GM19328 (cell line): ENCODE measurements around the gene BBS1.
A peak's percentile ranks its signal among the peaks of the same experiment; 100 is the strongest.
"Not testable (repeated sequence)": the region's sequence is repeated elsewhere in the genome, so short reads cannot be mapped to it uniquely, and the experiment has no call there.

Source experiments
- ATAC-seq: cut with Tn5 transposase; IDR thresholded peaks from one replicate; pipeline ENCODE4 v1.9.1; 2021; ENCODE audit warnings: mild to moderate bottlenecking, moderate library complexity; ENCODE audit not compliant: unreplicated experiment

Gene BBS1

DNA sequence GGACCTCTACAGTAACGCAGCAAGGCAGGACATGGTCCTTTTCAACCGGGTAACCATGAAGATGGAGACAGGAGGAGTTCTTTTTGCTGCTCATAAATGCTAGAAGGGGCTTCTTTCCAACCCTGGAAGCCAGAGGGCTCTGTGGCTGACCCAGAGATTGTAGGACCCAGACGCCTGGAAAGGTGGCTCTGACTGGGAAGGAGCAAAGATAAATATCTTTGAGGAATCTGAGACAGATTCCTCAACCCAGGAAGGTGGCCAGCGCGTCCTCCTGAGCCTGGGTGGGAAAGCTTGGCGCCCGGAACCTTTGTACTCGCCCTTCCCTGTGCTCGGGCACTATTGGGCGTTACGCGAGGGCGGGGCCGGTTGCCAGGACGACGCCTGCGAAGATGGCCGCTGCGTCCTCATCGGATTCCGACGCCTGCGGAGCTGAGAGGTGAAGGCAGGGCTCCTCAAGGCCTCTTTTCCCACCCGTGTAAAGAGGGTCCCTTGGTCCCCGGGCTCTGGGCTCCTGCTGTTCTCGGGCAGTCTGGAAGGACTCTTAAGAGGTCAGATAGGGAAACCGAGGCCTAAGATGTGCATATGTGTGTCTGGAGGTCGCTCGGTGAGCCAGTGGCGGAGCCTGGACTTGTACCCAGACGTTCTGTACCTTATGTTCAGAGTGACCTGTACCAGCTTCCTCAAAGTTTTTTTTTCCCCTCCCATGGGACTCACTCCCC, at the start of gene BBS1:
TSS of gene BBS1 (plus strand) at position 365 of the 719 bp plus-strand sequence. CDS start at position 390, 25 bp downstream.
- ATAC-seq: peak; percentile 73

DNA sequence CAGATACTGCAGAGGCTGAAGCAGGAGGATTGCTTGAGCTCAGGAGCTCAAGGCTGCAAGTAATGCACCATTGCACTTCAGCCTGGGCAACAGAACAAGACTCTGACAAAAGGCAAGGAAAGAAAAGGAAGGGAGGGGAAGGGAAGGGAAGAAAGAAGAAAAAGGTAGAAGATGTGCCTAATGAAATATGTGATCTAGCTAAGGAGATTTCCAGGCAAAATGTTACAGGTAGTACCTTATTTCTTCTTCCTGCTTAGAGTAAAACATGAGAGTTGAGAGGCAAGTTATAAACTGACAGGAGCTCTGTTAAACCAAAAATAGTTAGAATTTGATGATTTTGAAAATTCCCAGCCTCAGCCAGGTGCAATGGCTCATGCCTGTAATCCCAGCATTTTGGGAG, 48.4 kb upstream of the BBS1 start:
- no peak for ATAC-seq

DNA sequence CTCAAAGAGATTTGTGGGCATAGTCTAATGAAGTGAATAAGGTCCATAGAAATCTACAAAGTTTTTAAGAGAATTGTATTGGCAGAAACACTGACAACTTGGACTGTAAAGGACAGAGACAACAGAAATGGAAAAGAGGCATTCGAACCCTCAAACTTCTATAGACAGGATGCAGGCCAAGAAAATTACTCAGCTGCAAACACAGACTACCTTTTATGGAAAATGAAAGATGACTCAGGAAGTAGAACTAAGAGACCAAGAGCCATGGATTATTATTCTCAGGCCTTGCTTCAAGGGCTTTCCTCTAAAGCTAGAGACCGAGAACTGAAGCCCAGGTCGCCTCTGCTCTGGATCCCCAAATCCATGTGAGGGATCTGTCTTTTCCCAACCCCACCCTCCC, 47.5 kb upstream of the BBS1 start:
- no peak for ATAC-seq

DNA sequence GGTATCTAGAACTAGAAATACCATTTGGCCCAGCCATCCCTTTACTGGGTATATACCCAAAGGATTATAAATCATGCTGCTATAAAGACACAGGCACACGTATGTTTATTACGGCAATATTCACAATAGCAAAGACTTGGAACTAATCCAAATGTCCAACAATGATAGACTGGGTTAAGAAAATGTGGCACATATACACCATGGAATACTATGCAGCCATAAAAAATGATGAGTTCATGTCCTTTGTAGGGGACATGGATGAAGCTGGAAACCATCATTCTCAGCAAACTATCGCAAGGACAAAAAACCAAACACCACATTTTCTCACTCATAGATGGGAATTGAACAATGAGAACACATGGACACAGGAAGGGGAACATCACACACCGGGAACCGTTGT, 46.3 kb upstream of the BBS1 start:
- not testable (repeated sequence) for ATAC-seq

DNA sequence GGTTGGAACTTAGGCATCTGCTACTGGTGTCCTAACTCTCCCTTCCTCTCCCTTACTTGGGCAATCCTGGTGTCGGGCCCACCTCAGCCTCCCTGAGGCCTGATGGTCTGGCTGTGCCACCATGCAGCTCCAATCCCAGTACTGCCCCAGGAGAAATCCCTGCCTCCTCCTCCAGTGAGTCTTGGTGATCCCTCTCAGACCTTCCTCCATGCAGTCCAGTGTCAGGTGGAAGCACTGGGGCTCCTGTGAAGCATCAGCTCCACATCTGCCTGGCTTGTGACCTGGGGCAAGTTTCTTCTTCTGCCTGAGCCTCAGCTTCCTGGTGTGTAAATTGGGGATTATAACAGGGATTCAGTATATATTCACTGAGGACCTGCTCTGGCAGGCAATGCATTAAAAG, 45.5 kb upstream of the BBS1 start:
- ATAC-seq: no peak

DNA sequence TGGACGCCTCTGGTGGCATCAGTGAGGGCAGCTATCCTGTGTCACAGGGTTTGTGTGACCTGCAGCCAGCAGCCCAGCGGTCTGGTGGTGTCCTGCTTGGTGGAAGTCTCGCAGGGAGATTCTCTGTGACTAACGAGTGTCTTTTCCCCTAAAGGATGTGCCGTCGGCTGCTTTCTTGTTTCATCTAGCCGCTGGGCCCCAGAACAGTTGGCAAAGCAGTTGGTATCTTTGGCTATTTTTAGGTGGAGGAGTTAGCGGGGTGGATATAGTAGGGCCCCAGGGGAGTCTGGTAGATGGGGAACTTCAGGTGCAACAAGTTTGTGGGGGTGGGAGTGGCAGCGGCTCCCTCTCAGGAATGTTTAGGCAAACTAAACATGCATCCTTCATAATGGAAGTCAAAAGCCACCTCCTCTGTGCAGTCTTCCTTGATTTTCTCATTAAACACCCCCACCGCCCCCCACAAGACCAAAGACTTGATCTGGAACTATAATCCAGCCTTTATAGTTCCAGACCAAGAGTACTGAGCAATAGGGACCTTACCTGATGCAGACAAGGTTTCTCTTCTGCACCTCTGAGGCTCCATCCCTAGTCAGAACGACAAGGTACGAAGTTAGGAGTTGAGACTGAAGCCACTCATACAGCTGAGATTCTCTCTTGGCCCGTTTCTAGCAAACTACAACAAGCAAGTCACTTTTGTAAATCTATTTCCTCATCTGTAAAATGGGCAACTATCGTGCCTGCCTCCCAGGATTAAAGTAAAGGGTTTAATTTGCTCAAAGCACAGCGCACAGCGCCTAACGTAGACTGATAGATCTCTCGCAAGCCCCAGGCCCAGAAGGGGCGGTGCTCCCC, 44.8 kb upstream of the BBS1 start:
- ATAC-seq: no peak

DNA sequence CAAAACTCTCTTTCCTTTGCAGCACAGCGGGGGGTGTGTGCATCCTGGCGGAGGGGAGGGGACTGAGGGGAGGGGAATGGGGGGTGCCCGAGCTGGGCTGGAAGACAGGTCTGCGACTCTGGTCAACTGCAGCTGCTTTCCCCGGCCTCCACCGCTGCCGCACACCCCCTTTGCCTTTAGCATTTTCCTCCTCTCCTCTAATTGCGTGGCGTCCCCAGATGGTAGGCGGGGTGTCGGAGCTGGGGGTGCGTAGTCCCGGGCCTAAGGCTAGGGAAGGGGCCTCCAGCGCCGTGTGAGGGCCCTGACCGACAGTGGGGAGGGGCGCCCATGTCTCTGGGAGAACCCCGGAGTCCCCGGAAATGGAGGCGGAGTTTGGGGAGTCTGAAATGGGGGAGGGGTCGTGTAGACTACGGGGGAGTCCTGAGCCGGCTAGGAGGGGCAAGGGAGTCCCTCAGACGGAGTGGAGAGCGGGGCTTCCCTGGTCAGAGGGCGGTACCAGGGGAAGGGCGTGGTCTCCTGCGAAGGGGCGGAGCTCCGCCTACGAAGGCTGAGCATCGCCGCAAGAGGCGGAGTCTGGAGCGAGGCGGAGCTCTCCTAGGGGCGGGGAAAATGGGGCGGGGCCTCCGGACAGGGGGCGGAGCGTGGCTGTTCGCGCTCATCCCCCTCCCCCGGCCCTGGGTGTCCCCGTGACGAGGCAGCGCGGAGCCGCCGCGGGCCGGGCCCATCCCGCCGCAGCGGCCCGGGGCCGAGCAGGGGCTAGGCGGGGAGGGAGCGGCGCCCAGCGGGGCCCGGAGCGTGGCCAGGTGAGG, 44.0 kb upstream of the BBS1 start, which contains the start of gene PELI3:
TSS of gene PELI3 (plus strand) at position 681 of the 809 bp plus-strand sequence. CDS start 1,224 bp downstream, outside the sequence.
- ATAC-seq: peak; percentile 66

DNA sequence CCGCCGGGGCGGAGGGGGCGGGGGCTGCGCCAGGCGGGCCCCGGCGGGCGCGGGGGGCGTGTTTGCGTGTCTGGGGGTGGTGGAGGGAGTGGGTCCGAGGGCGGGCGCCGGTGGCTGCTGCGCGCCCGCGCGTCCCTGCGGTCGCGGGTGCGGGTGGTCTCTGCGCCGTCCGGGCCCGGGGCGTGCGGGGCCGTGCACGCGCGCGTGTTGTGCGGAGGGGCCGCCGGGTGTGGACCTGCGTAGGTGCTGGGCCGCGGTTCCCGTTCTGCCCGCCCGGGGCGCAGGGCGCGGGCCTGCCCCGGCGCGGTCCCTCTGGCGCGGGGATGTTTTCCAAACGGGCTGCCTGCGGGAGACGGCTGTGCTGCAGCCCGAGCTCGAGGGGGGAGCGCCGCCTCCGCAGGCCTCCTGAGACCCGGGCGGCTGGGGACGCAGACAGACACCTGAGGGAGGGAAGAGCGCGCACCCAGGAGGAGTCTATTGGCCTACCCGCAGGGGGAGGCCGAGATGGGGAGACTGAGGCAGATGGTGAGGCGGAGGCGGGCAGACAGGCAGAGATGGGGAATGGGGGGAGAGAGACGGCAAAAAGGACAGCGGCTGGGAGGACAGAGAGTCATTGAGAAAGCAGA, 43.3 kb upstream of the BBS1 start:
- ATAC-seq: peak; percentile 24

DNA sequence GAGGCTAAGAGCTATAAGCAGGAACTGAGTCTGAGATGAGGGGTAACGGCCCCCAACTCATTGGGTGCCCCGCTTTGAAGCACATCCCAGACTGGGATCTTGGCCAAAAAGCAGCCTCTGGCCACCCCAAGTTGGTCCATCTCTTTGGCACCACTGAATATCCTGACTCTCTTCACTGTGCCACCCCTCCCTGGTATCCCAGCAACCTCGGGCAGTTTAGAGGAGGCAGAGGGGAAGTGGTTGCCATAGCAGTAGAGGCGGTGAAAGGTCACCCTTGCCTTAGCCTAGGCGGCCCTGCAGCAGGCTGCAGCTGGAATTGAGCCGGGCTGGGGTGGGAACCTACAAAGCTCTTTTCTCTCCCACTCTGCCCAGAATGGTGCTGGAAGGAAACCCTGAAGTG, 42.7 kb upstream of the BBS1 start:
- ATAC-seq: no peak

DNA sequence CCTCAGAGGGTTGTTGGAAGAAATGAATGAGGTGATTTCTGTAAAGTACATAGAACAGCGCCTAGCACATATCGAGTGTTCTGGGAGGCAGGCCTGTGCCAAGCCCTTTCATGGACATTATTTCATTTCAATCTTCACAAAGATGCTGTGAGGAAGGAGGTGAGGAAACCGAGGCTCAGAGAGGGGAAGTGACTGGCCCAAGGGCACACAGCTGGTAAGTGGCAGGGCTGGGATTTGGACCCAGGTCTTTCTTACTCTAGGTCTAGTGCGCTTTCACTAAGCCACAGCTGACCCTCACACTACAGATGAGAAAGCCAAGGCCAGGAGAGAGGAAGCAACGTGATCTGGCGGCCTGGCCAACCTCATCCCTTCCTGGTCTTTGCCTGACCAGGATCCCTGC, 41.7 kb upstream of the BBS1 start:
- no peak for ATAC-seq

DNA sequence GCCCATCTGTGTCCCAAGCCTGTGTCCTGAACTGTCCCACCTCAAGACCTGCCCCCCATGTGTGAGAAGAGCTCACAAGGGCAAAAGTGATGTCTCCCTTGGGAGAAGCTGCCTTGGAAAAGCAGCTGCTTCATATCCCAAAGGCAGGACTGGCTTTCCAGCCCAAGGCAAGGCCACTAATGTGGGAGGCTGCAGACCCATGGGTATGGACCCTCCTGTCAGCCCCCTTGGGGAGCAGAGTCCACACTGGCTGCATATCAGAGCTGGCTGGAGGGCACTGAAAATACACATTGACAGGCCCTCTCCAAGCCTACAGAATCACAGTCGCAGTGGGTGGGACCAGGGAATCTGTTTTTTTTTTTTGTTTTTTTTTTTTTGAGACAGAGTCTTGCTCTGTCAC, 41.0 kb upstream of the BBS1 start:
- no peak for ATAC-seq

DNA sequence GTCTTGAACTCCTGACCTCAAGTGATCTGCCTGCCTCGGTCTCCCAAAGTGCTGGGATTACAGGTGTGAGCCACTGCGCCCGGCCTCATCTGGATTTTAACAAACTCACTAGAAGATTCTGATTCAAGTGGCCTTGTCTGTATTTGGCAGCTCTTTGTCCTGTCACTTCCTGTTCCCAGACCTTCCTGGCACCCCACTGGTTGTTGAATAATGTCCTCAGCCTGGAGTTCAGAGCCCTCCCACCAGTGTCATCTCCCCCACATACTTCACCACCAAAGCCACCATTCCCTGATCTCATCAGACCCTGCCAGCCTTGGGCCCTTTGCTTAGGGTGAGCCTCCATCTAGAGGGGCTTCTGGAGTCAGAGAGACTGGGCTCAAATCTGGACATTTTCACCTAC, 40.4 kb upstream of the BBS1 start:
- ATAC-seq: no peak

DNA sequence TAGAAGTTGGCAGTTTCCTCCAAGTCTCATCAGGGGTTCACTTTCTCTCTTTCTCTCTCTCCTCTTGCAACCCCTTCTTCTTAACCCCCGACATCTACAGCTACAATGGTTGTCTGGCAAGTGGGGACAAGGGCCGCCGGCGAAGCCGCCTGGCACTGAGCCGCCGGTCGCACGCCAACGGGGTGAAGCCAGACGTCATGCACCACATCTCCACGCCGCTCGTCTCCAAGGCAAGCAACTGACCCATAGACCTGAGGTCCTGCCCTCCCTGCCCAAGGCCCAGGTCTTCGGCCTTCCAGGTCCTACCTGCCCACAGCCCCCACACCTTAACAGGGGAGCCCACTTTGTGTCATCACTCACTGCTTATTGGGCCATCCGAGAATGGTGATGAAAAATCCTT, 39.3 kb upstream of the BBS1 start:
- ATAC-seq: no peak

DNA sequence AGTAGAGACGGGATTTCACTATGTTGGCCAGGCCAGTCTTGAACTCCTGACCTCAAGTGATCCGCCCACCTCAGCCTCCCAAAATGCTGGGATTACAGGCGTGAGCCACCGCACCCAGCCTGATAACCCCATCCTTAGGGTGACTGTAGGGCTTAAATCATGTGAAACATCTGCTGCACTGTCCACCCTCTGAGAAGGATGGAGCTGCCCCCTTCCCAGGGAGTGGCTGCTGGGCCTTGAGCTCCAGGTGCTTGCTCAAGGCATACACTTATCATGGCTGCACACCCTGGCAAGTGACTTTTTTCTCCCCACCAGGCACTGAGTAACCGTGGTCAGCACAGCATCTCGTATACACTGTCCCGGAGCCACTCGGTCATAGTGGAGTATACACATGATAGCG, 38.4 kb upstream of the BBS1 start:
- no peak for ATAC-seq

DNA sequence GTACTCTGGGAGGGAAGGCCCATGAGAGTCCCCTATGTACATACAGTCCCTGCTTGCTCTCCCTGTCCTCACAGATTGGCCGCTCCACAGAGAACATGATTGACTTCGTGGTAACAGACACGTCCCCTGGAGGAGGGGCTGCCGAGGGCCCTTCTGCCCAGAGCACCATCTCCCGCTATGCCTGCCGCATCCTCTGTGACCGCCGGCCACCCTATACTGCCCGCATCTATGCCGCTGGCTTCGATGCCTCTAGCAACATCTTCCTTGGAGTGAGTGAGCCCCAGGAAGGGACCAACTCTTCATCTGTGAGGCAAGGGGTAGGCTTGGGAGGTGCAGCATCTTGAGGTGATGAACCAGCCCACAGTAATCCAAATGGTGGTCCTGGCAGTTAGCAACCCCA, 37.3 kb upstream of the BBS1 start:
- no peak for ATAC-seq

DNA sequence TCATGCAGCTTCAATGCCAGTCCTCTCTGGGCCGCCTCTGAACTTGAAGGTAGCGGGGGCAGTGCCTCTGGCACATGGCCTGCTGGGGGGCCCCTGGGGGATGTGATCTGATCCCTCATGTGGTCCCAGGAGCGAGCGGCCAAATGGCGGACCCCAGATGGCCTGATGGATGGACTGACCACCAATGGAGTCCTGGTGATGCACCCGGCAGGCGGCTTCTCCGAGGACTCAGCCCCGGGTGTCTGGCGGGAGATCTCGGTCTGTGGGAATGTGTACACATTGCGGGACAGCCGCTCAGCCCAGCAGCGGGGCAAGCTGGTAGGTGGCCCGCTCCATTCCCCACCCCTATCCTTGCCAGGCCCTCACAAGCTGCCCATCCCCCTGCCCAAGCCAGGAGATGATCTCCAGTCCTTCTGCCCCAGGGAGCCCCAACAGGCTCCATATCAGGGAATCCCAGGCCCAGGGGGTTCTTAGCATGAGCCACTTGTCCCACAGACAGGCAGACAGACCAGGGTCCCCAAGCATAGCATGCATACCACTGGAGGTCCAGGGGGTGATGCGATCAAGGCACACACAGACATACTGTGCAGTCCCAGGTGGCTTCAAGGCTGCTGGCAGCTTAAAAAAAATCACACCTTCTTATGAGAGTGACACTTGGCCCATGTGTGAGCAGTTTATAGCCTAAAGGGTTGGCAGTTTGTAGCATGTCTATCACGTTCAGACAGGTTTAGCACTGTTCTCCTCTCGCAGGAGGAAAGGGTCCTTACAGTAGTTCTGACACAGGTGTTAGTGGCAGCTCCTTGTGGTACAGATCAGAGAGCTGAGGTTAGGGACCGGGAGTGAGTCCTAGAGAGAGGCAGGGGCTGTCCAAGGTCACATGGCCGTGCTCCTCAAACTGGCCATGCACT, 36.6 kb upstream of the BBS1 start:
- no peak for ATAC-seq

DNA sequence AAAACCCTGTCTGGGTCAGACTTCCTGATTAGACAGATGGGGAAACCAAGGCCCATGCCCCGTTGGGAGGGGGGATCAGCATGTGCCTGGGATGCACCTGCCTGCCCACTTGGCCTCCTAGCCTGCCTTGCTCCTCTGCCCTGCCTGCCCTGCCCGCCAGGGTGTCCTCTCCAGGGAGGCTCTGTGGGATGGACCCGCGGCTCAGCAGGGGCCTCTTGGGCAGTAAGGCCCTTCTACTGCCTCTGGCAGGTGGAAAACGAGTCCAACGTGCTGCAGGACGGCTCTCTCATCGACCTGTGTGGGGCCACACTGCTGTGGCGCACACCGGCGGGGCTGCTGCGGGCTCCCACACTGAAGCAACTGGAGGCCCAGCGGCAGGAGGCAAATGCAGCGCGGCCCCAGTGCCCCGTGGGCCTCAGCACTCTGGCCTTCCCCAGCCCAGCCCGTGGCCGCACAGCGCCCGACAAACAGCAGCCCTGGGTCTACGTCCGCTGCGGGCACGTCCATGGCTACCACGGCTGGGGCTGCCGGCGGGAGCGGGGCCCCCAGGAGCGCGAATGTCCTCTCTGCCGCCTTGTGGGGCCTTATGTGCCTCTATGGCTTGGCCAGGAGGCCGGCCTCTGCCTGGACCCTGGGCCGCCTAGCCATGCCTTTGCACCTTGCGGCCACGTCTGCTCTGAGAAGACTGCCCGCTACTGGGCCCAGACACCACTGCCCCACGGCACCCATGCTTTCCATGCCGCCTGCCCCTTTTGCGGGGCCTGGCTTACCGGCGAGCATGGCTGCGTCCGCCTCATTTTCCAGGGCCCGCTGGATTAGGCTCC, 34.9 kb upstream of the BBS1 start:
- ATAC-seq: no peak

DNA sequence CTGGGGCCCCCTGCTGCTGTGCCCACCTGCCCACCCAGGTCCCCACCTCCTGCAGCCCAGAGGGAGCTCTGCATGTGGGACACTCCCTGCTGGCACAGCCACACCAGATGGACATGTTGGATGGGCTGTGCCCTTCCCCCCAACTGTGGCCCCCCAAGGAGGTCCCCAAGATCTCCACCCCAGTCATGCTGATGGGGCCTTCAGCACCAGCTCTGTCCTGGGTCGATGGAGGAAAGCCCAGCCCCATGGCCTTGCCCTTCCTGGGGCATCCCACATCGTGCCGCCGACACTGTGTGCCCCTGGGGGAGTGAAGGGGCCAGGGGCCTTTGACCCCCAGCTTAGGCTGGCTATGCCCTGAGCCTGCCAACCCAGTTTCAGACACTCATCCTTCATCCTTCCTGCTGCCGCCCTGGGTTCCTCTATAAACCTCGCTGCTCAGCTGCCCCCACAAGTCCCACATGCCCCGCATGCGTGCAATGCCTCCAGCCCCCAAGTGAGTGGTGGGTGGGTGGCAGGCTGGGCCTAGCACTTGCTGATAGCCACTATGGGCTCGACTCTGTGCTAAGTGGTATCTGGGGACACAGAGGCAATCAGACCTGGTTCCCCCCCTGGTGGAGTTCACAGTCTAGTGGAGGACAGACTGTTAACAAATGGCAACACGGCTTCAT, 34.1 kb upstream of the BBS1 start:
- ATAC-seq: no peak
